GM12874 (cell line): ENCODE results near the gene NSMCE1.

ENCODE experiments used
- CTCF ChIP-seq: IDR thresholded peaks from 2 replicates; pipeline ENCODE4 v1.5.1; 2011; ENCODE audit warnings: low read depth, mild to moderate bottlenecking, control low read depth, low read length, moderate library complexity; ENCODE audit not compliant: insufficient read depth

The NSMCE1 gene

GRCh38 chr16:27259710-27260109 lies 8.9 kb downstream of the NSMCE1 start:
- no peak for TF ChIP-seq CTCF

GRCh38 chr16:27258241-27258734 lies 10.3 kb downstream of the NSMCE1 start:
- no peak for TF ChIP-seq CTCF

- no peak for TF ChIP-seq CTCF
Measured at GRCh38 chr16:27257271-27257670, 11.3 kb downstream of the NSMCE1 start.

- no peak for TF ChIP-seq CTCF
Measured at GRCh38 chr16:27256861-27257260, 11.7 kb downstream of the NSMCE1 start.

GRCh38 chr16:27254262-27254811 lies 14.2 kb downstream of the NSMCE1 start:
- TF ChIP-seq CTCF, result no peak

- no peak for TF ChIP-seq CTCF
Measured at GRCh38 chr16:27253526-27253930, 15.0 kb downstream of the NSMCE1 start.

- TF ChIP-seq CTCF, result no peak
Measured at GRCh38 chr16:27252206-27252585, 16.4 kb downstream of the NSMCE1 start.
